ENCODE data around the gene TARDBP.
A peak's percentile ranks its signal among the peaks of the same experiment; 100 is the strongest.
"Not testable (repeated sequence)": the region's sequence is repeated elsewhere in the genome, so short reads cannot be mapped to it uniquely, and the experiment has no call there.

The TARDBP gene

GRCh38 chr1:11000526-11000925, 11.9 kb upstream of the TARDBP start:
- TF ChIP-seq ZFX (IDR thresholded peaks at IDR 0.05): no peak
- TF ChIP-seq, protein P1, sequence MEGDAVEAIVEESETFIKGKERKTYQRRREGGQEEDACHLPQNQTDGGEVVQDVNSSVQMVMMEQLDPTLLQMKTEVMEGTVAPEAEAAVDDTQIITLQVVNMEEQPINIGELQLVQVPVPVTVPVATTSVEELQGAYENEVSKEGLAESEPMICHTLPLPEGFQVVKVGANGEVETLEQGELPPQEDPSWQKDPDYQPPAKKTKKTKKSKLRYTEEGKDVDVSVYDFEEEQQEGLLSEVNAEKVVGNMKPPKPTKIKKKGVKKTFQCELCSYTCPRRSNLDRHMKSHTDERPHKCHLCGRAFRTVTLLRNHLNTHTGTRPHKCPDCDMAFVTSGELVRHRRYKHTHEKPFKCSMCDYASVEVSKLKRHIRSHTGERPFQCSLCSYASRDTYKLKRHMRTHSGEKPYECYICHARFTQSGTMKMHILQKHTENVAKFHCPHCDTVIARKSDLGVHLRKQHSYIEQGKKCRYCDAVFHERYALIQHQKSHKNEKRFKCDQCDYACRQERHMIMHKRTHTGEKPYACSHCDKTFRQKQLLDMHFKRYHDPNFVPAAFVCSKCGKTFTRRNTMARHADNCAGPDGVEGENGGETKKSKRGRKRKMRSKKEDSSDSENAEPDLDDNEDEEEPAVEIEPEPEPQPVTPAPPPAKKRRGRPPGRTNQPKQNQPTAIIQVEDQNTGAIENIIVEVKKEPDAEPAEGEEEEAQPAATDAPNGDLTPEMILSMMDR (conservative IDR thresholded peaks at IDR 0.05): no peak
- no peak overlapping the region for H3K27ac ChIP-seq

DNA sequence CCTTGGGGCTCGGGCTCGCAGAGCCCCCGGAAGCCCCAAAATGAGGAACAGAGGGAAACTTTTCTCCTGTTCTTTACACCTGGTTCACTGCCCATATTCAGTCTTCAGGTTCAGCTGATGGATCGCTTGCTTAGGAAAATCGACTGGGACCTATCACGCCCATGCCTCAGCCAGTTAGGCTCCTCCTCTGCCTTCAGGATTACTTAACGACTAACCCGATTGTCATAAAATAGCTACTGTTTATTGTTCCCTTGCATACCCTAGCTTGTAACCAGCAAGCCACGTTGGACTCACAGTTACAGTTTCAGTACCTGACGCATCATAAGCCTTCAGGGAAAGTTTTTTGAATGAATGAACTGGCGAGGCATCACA, 692 bp downstream of the TARDBP start:
- H3K27ac ChIP-seq: peak overlapping the region; percentile 97

DNA sequence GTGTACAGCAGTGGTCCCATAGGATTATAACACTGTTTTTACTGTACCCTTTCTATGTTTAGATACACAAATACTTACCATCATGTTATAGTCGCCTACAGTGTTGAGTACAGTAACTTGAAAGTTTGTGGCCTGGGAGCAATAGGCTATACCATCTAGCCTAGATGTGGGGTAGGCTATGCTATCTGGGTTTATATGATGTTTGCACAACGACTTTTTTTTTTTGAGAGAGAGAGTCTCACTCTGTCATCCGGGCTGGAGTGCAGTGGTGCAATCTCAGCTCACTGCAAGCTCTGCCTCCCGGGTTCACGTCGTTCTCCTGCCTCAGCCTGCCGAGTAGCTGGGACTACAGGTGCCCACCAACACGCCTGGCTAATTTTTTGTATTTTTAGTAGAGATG, 6.9 kb downstream of the TARDBP start:
- not testable (repeated sequence) for H3K27ac ChIP-seq

More for the DNA sequence above, 692 bp downstream of the TARDBP start:
- TF ChIP-seq, protein P1 (conservative IDR thresholded peaks at IDR 0.05): no peak
- no peak for TF ChIP-seq ZFX (IDR thresholded peaks at IDR 0.05)

- TF ChIP-seq, protein P1 (conservative IDR thresholded peaks at IDR 0.05): no peak
- no peak overlapping the region for H3K27ac ChIP-seq
Observed at GRCh38 chr1:11019971-11020370, 7.5 kb downstream of the TARDBP start.

GRCh38 chr1:11023201-11023600, 10.7 kb downstream of the TARDBP start:
- TF ChIP-seq ZFX (IDR thresholded peaks at IDR 0.05): no peak
- TF ChIP-seq, protein P1 (conservative IDR thresholded peaks at IDR 0.05): no peak
- no peak overlapping the region for H3K27ac ChIP-seq

DNA sequence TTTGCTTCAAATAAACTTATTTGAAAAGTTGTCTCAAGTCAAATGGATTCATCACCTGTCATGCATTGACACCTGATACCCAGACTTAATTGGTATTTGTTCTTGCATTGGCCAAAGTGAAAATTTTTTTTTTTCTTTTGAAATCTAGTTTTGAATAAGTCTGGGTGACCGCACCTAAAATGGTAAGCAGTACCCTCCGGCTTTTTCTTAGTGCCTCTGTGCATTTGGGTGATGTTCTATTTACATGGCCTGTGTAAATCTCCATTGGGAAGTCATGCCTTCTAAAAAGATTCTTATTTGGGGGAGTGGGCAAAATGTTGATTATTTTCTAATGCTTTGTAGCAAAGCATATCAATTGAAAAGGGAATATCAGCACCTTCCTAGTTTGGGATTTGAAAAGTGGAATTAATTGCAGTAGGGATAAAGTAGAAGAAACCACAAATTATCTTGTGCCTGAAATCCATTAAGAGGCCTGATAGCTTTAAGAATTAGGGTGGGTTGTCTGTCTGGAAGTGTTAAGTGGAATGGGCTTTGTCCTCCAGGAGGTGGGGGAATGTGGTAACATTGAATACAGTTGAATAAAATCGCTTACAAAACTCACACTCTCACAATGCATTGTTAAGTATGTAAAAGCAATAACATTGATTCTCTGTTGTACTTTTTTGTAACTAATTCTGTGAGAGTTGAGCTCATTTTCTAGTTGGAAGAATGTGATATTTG, 11.9 kb downstream of the TARDBP start:
- no peak overlapping the region for H3K27ac ChIP-seq
- TF ChIP-seq, protein P1 (conservative IDR thresholded peaks at IDR 0.05): no peak
- no peak for TF ChIP-seq ZFX (IDR thresholded peaks at IDR 0.05)

GRCh38 chr1:11024874-11025203, 12.4 kb downstream of the TARDBP start:
- no peak for TF ChIP-seq ZFX (IDR thresholded peaks at IDR 0.05)
- TF ChIP-seq, protein P1 (conservative IDR thresholded peaks at IDR 0.05): no peak
- H3K27ac ChIP-seq: no peak overlapping the region

- TF ChIP-seq, protein P1 (conservative IDR thresholded peaks at IDR 0.05): no peak
- no peak for TF ChIP-seq ZFX (IDR thresholded peaks at IDR 0.05)
- no peak overlapping the region for H3K27ac ChIP-seq
Observed at GRCh38 chr1:11025618-11026017, 13.2 kb downstream of the TARDBP start.
